Measurements from ENCODE around the gene SFPQ. TPM values are rescaled to one million over a fixed set of nuclear protein-coding genes. Genes with fewer than 3 reads are reported as not detected.
"Not testable (repeated sequence)": the region's sequence is repeated elsewhere in the genome, so short reads cannot be mapped to it uniquely, and the experiment has no call there.

Gene SFPQ
- total and polyA plus RNA-seq, 4 donors, result 116 to 269 (median 210) TPM

DNA sequence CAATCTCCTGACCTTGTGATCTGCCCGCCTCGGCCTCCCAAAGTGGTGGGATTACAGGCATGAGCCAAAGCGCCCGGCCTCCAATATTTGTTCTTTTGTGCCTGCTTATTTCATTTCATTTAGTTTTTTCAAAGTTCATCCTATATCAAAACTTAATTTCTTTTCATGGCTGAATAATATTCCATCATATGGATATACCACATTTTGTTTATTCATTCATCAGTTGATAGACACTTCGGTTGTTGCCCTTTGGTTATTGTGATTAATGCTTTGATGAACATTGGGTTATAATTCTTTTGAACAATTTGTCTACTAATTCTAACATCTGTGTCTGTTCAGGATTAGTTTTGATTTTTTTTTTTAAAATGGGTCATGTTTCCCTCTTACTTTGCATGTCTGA is 41.7 kb downstream of the SFPQ start:
- DNase-seq (no peak), ATAC-seq (ENCODE audit: insufficient read depth, low FRiP score) (no peak)
- 97 to 98% methylated on average over 5 of the region's 5 CpGs for WGBS, 2 donors
- no peaks in the 10 kb centered on the region for H3K36me3 ChIP-seq (ENCODE audit: control insufficient read depth in 4 of 4, insufficient read depth in 4 of 4, low read length in 4 of 4)
- TF ChIP-seq, protein P1, sequence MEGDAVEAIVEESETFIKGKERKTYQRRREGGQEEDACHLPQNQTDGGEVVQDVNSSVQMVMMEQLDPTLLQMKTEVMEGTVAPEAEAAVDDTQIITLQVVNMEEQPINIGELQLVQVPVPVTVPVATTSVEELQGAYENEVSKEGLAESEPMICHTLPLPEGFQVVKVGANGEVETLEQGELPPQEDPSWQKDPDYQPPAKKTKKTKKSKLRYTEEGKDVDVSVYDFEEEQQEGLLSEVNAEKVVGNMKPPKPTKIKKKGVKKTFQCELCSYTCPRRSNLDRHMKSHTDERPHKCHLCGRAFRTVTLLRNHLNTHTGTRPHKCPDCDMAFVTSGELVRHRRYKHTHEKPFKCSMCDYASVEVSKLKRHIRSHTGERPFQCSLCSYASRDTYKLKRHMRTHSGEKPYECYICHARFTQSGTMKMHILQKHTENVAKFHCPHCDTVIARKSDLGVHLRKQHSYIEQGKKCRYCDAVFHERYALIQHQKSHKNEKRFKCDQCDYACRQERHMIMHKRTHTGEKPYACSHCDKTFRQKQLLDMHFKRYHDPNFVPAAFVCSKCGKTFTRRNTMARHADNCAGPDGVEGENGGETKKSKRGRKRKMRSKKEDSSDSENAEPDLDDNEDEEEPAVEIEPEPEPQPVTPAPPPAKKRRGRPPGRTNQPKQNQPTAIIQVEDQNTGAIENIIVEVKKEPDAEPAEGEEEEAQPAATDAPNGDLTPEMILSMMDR (IDR thresholded peaks at IDR 0.05; ENCODE audit: control extremely low read depth, extremely low read depth), result no peak
- H3K9ac ChIP-seq (ENCODE audit: insufficient read depth in 1 of 2, low read length in 2 of 2), result no peak overlapping the region
- H3K4me3 ChIP-seq, result no peak overlapping the region
- H3K27ac ChIP-seq (ENCODE audit: low read depth in 1 of 2, low read length in 1 of 2), result no peak overlapping the region
- no peaks in the 10 kb centered on the region for H3K27me3 ChIP-seq (ENCODE audit: control insufficient read depth in 3 of 3, insufficient read depth in 3 of 3, low read length in 2 of 3)
- no peaks in the 10 kb centered on the region for H3K9me3 ChIP-seq (ENCODE audit: control insufficient read depth in 4 of 4, insufficient read depth in 3 of 4, low read length in 3 of 4)
- peaks cover 0 to 5% (median 0%) of the 10 kb centered on the region in 5 donors for H3K4me1 ChIP-seq (ENCODE audit: control insufficient read depth in 5 of 5, insufficient read depth in 5 of 5, low read length in 5 of 5)

DNA sequence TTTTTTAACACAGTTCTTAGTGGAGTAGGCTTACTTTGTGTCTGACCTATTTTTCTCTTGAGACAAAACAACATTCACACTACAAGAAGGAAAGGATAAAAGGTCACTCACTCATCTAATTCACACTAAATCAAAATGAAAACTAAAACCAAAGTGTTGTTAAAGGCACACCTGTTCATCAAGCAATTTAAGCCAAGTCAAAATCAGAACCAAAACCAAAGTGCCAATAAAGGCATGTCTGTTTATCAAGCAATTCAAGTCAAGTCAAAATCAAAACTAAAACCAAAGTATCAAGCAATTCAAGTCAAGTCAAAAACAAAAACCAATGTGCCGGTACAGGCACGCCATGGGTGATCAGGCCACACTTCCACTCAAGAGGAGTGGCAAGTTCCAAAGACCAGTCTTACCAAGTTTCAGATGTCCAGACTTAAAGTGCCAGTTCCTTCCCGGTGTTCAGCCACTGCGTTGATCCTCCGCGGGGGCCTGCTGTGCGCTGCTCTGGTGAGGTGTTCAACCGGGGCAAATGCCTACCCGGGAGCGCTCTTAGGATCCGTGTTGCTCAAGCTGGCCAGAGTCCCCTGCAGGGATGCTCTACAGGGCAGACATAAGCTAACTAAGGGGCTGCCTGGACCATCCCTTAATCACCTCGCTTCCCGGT is 46.9 kb downstream of the SFPQ start:
- not testable (repeated sequence) for H3K36me3 ChIP-seq (ENCODE audit: control insufficient read depth in 4 of 4, insufficient read depth in 4 of 4, low read length in 4 of 4); H3K9ac ChIP-seq (ENCODE audit: insufficient read depth in 1 of 2, low read length in 2 of 2); ATAC-seq (ENCODE audit: insufficient read depth, low FRiP score); H3K9me3 ChIP-seq (ENCODE audit: control insufficient read depth in 4 of 4, insufficient read depth in 3 of 4, low read length in 3 of 4); H3K4me3 ChIP-seq; H3K27ac ChIP-seq (ENCODE audit: low read depth in 1 of 2, low read length in 1 of 2); DNase-seq; H3K27me3 ChIP-seq (ENCODE audit: control insufficient read depth in 3 of 3, insufficient read depth in 3 of 3, low read length in 2 of 3)
- H3K4me1 ChIP-seq (ENCODE audit: control insufficient read depth in 5 of 5, insufficient read depth in 5 of 5, low read length in 5 of 5), result peaks cover 0 to 10% (median 0%) of the 10 kb centered on the region in 5 donors
- 60 to 81% methylated on average over 13 of the region's 13 CpGs for WGBS, 2 donors

DNA sequence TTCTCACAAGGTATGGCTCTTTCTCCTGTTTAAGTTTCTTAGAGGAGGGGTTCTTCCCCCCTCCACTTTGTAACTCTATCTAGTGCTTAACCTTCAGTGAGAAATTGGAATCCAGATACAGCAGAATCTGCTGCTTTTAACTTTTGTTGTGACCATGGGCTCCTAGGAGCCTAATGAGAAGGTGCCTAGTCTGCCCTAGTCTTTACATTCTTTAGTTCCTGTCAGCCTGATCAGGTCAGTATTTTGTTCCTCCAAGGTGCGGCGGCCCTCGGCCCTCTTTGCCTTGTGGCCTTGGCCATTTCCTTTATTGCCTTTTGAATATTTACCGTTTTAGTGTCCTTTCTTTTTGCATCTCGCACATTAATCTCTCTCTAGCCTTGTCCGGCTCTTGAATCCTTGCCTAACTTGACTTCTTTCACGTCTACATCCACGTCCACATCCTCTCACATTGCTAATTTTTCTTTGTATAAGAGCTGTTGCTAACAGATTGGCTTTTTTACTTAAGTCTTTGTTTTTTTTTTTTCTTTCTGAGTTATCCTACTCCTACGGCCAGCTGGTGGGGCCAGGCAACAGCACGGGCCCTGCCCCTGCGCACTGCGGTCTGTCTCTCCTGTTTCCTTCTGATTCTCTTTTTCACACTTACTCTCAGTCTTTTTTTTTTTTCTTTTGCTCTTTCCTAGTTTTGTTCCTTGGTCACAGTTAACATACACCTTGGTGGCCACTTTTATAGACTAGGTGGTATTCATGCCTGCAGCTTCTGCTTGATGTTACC is 49.0 kb downstream of the SFPQ start:
- H3K4me3 ChIP-seq, result no peak overlapping the region
- no peak for ATAC-seq (ENCODE audit: insufficient read depth, low FRiP score)
- WGBS, 2 donors, result 81 to 85% methylated on average over 12 of the region's 12 CpGs

DNA sequence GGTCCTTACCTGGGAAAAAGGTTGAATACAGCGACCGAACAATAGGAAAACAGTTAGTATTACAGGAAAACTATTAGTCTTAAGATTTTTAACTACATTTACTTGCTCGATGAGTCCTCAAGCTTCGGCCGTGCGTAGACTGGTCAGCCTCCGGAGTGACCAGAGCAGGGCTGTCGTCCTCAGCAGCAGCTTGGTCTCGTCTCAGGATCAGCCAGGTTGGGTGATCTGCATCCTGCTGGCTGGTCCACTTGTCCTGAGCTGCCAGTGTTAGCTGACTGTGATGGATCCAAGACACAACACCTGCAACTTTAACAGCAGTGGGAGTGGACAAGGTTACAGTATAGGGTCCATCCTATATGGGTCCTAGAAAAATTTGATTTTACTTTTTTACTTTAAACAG is 50.2 kb downstream of the SFPQ start:
- H3K27ac ChIP-seq (ENCODE audit: low read depth in 1 of 2, low read length in 1 of 2); H3K9ac ChIP-seq (ENCODE audit: insufficient read depth in 1 of 2, low read length in 2 of 2); H3K27me3 ChIP-seq (ENCODE audit: control insufficient read depth in 3 of 3, insufficient read depth in 3 of 3, low read length in 2 of 3); DNase-seq; H3K9me3 ChIP-seq (ENCODE audit: control insufficient read depth in 4 of 4, insufficient read depth in 3 of 4, low read length in 3 of 4); H3K36me3 ChIP-seq (ENCODE audit: control insufficient read depth in 4 of 4, insufficient read depth in 4 of 4, low read length in 4 of 4); H3K4me3 ChIP-seq; ATAC-seq (ENCODE audit: insufficient read depth, low FRiP score): not testable (repeated sequence)
- peaks cover 0 to 10% (median 0%) of the 10 kb centered on the region in 5 donors for H3K4me1 ChIP-seq (ENCODE audit: control insufficient read depth in 5 of 5, insufficient read depth in 5 of 5, low read length in 5 of 5)
- WGBS, 2 donors, result 84 to 90% methylated on average over 9 of the region's 9 CpGs

More for the DNA sequence above, 49.0 kb downstream of the SFPQ start:
- Histone ChIP-seq H3K36me3 (ENCODE audit: control insufficient read depth in 4 of 4, insufficient read depth in 4 of 4, low read length in 4 of 4) (no peaks in the 10 kb centered on the region), H3K27me3 (ENCODE audit: control insufficient read depth in 3 of 3, insufficient read depth in 3 of 3, low read length in 2 of 3) (no peaks in the 10 kb centered on the region), H3K4me1 (ENCODE audit: control insufficient read depth in 5 of 5, insufficient read depth in 5 of 5, low read length in 5 of 5) (peaks cover 0 to 10% (median 0%) of the 10 kb centered on the region in 5 donors), H3K9me3 (ENCODE audit: control insufficient read depth in 4 of 4, insufficient read depth in 3 of 4, low read length in 3 of 4) (no peaks in the 10 kb centered on the region), H3K9ac (ENCODE audit: insufficient read depth in 1 of 2, low read length in 2 of 2) (no peak overlapping the region), H3K27ac (ENCODE audit: low read depth in 1 of 2, low read length in 1 of 2) (no peak overlapping the region)
- TF ChIP-seq, protein P1 (IDR thresholded peaks at IDR 0.05; ENCODE audit: control extremely low read depth, extremely low read depth), result no peak
- DNase-seq, result no peak

DNA sequence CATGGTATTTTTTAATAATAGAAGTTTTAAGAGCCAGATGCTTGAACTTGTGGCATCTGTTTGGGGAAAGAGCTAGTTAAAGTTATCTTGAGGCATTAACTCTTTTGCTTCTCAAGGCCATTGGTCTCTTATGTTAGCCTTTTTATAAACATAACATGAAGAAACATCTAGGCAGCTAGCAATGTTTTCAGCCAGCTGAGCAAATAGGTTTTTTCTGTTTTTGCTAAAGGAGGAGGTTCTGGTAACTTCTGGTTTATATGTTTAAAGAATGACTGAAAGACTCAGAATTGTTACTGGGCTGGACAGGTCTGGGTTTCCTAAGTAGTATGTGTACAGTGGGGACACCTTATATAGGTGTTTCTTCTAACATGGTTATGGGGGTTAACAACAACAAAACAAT is 50.7 kb downstream of the SFPQ start:
- not testable (repeated sequence) for DNase-seq; H3K4me3 ChIP-seq; ATAC-seq (ENCODE audit: insufficient read depth, low FRiP score); H3K9ac ChIP-seq (ENCODE audit: insufficient read depth in 1 of 2, low read length in 2 of 2); H3K27me3 ChIP-seq (ENCODE audit: control insufficient read depth in 3 of 3, insufficient read depth in 3 of 3, low read length in 2 of 3); H3K9me3 ChIP-seq (ENCODE audit: control insufficient read depth in 4 of 4, insufficient read depth in 3 of 4, low read length in 3 of 4); H3K27ac ChIP-seq (ENCODE audit: low read depth in 1 of 2, low read length in 1 of 2); H3K36me3 ChIP-seq (ENCODE audit: control insufficient read depth in 4 of 4, insufficient read depth in 4 of 4, low read length in 4 of 4)
- H3K4me1 ChIP-seq (ENCODE audit: control insufficient read depth in 5 of 5, insufficient read depth in 5 of 5, low read length in 5 of 5), result peaks cover 0 to 10% (median 0%) of the 10 kb centered on the region in 5 donors

DNA sequence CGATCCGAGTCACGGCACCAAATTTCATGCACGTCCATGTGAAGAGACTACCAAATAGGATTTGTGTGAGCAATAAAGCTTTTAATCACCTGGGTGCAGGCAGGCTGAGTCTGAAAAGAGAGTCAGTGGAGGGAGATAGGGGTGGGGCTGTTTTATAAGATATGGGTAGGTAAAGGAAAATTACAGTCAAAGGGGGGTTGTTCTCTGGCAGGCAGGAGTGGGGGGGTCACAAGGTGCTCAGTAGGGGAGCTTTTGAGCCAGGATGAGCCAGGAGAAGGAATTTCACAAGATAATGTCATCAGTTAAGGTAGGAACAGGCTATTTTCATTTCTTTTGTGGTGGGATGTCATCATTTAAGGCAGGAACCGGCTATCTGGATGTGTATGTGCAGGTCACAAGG is 55.4 kb downstream of the SFPQ start:
- H3K27me3 ChIP-seq (ENCODE audit: control insufficient read depth in 3 of 3, insufficient read depth in 3 of 3, low read length in 2 of 3); H3K9me3 ChIP-seq (ENCODE audit: control insufficient read depth in 4 of 4, insufficient read depth in 3 of 4, low read length in 3 of 4); DNase-seq; H3K27ac ChIP-seq (ENCODE audit: low read depth in 1 of 2, low read length in 1 of 2); H3K36me3 ChIP-seq (ENCODE audit: control insufficient read depth in 4 of 4, insufficient read depth in 4 of 4, low read length in 4 of 4); ATAC-seq (ENCODE audit: insufficient read depth, low FRiP score); H3K9ac ChIP-seq (ENCODE audit: insufficient read depth in 1 of 2, low read length in 2 of 2); H3K4me1 ChIP-seq (ENCODE audit: control insufficient read depth in 5 of 5, insufficient read depth in 5 of 5, low read length in 5 of 5); H3K4me3 ChIP-seq: not testable (repeated sequence)
- 89 to 97% methylated on average over 5 of the region's 5 CpGs for WGBS, 2 donors

All from lung (tissue), 12 donors.